OCI-LY3 (cell line): ENCODE results near the gene ZNF346.

ENCODE experiments used
- EZH2phosphoT487 ChIP-seq: fragments of 200-600 bp; shearing (Covaris generic); IDR thresholded peaks from 2 replicates; pipeline ENCODE4 v1.6.1; 2018; ENCODE audit warnings: antibody characterized with exemption, mixed run types, low read depth
- TF ChIP-seq, protein P1 (sequence below): fragments of 200-600, 300-600 bp; sonication (generic); IDR thresholded peaks from 2 replicates; pipeline ENCODE4 v1.5.1; 2014; ENCODE audit warnings: antibody characterized with exemption, low read length, low read depth

GRCh38 chr5:177089127-177089526 is 66.6 kb downstream of the ZNF346 start:
- TF ChIP-seq, protein P1, sequence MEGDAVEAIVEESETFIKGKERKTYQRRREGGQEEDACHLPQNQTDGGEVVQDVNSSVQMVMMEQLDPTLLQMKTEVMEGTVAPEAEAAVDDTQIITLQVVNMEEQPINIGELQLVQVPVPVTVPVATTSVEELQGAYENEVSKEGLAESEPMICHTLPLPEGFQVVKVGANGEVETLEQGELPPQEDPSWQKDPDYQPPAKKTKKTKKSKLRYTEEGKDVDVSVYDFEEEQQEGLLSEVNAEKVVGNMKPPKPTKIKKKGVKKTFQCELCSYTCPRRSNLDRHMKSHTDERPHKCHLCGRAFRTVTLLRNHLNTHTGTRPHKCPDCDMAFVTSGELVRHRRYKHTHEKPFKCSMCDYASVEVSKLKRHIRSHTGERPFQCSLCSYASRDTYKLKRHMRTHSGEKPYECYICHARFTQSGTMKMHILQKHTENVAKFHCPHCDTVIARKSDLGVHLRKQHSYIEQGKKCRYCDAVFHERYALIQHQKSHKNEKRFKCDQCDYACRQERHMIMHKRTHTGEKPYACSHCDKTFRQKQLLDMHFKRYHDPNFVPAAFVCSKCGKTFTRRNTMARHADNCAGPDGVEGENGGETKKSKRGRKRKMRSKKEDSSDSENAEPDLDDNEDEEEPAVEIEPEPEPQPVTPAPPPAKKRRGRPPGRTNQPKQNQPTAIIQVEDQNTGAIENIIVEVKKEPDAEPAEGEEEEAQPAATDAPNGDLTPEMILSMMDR: no peak
- no peak for TF ChIP-seq EZH2phosphoT487
